Activated CD4-positive, alpha-beta T cell treated with anti-CD3 and anti-CD28 coated beads, Interleukin-2, amount 10 ng/mL, durations not matched to agents 7 days and 5 days (primary cell): ENCODE measurements around the gene THAP10. TPM values are rescaled to one million over a fixed set of nuclear protein-coding genes. Genes with fewer than 3 reads are reported as not detected.
"Not testable (repeated sequence)": the region's sequence is repeated elsewhere in the genome, so short reads cannot be mapped to it uniquely, and the experiment has no call there.

ENCODE experiments used
- CTCF ChIA-PET: fragments of 350-600 bp; sonication (Branson Sonifier 250); formaldehyde crosslinking; loops from one replicate; lab custom pipeline; 2021; ENCODE audit warnings: antibody characterized with exemption; lab: Charles Lee
- POLR2A ChIA-PET: fragments of 350-600 bp; sonication (Branson Sonifier 250); formaldehyde crosslinking; loops from one replicate; lab custom pipeline; 2021; ENCODE audit warnings: antibody characterized with exemption; lab: Charles Lee
- DNase-seq: peaks from one replicate; pipeline ENCODE4 v3.0.0-alpha.2; 2020
- H3K27ac Mint-ChIP-seq: one replicate; pipeline ENCODE4 v1.8.0; 2021; ENCODE audit warnings: mild to moderate bottlenecking, moderate library complexity, mixed read lengths
- H3K27me3 Mint-ChIP-seq: one replicate; pipeline ENCODE4 v1.8.0; 2021; ENCODE audit warnings: mixed read lengths
- H3K36me3 Mint-ChIP-seq: one replicate; pipeline ENCODE4 v1.8.0; 2021; ENCODE audit warnings: low read depth, mixed read lengths
- H3K4me1 Mint-ChIP-seq: one replicate; pipeline ENCODE4 v1.8.0; 2021; ENCODE audit warnings: mixed read lengths
- H3K4me3 Mint-ChIP-seq: one replicate; pipeline ENCODE4 v1.8.0; 2021; ENCODE audit warnings: mild to moderate bottlenecking, moderate library complexity, mixed read lengths
- H3K9me3 Mint-ChIP-seq: one replicate; pipeline ENCODE4 v1.8.0; 2021; ENCODE audit warnings: mixed read lengths
- total RNA-seq, 2 experiments: library from RNA; stranded (reverse); gene quantifications; one replicate each; pipeline ENCODE4 v1.2.3, GENCODE V29; 2021

THAP10 gene
- total RNA-seq, 2 experiments from 2014 or later: not detected

DNA sequence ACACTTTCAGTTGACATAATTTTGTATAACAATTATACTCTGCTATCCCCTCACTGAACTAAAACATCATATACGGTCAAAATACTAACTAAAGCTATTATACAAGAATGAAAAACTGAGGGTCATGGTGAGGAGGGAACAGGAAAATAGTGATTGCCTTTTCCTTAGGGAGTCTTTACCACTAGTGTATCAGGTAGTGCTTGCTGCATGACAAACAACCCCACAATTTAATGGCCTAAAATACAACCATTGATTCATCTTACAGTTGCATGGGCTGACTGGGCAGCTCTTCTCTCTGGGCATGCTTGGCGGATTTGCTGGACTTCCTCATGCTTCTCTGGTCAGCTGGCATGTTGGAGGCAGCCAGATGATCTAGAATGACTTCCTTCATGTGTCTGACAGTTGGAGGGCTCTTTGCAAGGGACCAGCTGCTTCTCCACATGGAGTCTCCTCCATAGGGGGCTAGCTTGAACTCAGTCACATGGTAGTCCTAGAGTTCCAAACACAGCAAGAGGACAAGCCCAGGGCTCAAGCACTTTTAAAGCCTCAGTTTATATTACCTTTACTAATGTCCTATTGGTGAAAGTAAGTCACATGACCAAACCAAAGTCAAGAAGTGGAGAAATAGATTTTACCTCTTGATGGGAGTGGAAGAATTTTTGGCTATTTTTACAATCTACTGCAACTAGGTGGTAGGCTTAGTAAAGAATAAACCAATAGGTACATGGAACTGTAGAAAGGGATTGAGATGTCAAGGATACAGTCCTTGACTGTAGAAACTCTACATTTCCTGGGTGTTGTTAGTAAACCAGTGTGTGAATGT lies 18.8 kb downstream of the THAP10 start:
- no peaks in the 10 kb centered on the region for H3K4me1 Mint-ChIP-seq
- H3K27ac Mint-ChIP-seq: no peak overlapping the region
- H3K4me3 Mint-ChIP-seq: no peak overlapping the region
- CTCF ChIA-PET: interaction anchor here (1.3 kb wide), 1 partner anchor 11 kb away, joined by 3 read pairs; no protein-coding TSS in a partner anchor
- DNase-seq: no peak
- no peaks in the 10 kb centered on the region for H3K9me3 Mint-ChIP-seq
- peaks cover 14% of the 10 kb centered on the region for H3K27me3 Mint-ChIP-seq
- POLR2A ChIA-PET: no interaction called here
- no peaks in the 10 kb centered on the region for H3K36me3 Mint-ChIP-seq

DNA sequence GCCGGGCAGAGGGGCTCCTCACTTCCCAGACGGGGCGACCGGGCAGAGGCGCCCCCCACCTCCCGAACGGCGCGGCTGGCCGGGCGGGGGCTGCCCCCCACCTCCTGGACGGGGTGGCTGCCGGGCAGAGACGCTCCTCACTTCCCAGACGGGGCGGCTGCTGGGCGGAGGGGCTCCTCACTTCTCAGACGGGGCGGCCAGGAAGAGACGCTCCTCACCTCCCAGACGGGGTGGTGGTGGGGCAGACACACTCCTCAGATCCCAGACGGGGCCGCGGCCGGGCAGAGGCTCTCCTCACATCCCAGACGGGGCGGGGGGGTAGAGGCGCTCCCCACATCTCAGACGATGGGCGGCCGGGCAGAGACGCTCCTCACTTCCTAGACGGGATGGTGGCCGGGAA lies 20.7 kb downstream of the THAP10 start:
- DNase-seq, H3K27ac Mint-ChIP-seq, H3K9me3 Mint-ChIP-seq, CTCF ChIA-PET, POLR2A ChIA-PET, H3K36me3 Mint-ChIP-seq, H3K4me3 Mint-ChIP-seq, H3K4me1 Mint-ChIP-seq: not testable (repeated sequence)
- peaks cover 13% of the 10 kb centered on the region for H3K27me3 Mint-ChIP-seq

DNA sequence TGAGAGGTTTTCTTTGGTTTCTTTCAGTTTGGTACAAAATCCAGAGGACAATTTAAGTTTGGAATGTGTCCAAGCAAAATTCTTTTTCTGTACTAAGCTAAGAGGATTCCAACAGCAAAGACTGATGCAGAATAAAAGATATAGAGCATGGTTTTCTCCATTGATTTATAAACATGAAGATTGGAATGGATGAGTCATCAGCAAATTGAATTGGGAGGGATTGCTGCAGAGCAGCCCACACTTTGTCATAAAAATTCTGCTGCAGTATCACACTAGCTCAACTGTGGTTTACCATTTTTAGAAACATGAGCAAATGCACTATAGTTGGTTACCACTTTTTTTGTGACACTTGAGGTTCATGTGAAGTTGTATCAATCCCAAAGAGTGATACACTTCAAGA lies 22.2 kb downstream of the THAP10 start:
- no peak for DNase-seq
- no peak overlapping the region for H3K27ac Mint-ChIP-seq
- H3K4me1 Mint-ChIP-seq: no peaks in the 10 kb centered on the region
- CTCF ChIA-PET: interaction anchor here (0.5 kb wide), 1 partner anchor 85 kb away, joined by 3 read pairs; no protein-coding TSS in a partner anchor
- peaks cover 10% of the 10 kb centered on the region for H3K27me3 Mint-ChIP-seq
- H3K4me3 Mint-ChIP-seq: no peak overlapping the region
- H3K9me3 Mint-ChIP-seq: no peaks in the 10 kb centered on the region
- H3K36me3 Mint-ChIP-seq: no peaks in the 10 kb centered on the region
- POLR2A ChIA-PET: no interaction called here

GRCh38 chr15:70869346-70869745 lies 22.9 kb downstream of the THAP10 start:
- POLR2A ChIA-PET: no interaction called here
- no peaks in the 10 kb centered on the region for H3K9me3 Mint-ChIP-seq
- no peaks in the 10 kb centered on the region for H3K36me3 Mint-ChIP-seq
- H3K27ac Mint-ChIP-seq: no peak overlapping the region
- H3K27me3 Mint-ChIP-seq: peaks cover 4% of the 10 kb centered on the region
- DNase-seq: no peak
- H3K4me1 Mint-ChIP-seq: no peaks in the 10 kb centered on the region
- CTCF ChIA-PET: no interaction called here
- no peak overlapping the region for H3K4me3 Mint-ChIP-seq

GRCh38 chr15:70867911-70868467 lies 24.2 kb downstream of the THAP10 start:
- no peaks in the 10 kb centered on the region for H3K36me3 Mint-ChIP-seq

DNA sequence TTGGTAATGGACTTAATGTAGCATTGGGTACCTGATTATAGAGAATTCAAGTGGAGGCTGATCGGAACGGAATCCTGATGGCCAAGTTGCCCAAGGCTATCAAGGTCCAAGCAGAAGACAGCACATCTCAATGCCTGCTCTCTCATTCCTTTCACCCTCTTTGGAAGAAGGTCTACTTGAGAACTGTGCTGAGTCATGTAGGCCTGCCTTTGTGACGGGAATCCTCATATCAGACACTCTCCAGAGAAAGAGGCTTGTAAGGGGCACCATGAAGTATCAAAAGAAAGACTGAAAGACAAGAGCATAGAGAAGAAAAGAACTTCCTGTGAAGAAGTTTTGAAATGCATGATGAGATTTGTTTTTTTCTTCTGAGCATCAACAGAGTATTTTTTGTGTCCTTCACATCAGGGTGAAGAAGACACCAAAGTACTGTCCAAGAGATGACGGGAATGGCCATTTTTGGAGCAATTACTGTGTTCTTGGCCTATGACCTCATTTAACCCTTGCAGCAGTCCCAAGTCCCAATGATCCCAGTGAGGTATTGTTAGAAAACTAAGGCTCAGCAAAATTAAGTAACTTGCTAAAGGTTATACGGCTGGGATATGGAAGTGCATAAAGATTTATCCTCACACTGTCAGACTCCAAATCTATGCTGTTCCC lies 25.1 kb downstream of the THAP10 start:
- Mint-ChIP-seq H3K4me3 (no peak overlapping the region), H3K4me1 (no peaks in the 10 kb centered on the region), H3K27me3 (peaks cover 4% of the 10 kb centered on the region), H3K36me3 (no peaks in the 10 kb centered on the region), H3K9me3 (no peaks in the 10 kb centered on the region), H3K27ac (no peak overlapping the region)
- ChIA-PET CTCF (no interaction called here), POLR2A (no interaction called here)
- DNase-seq: no peak

More at GRCh38 chr15:70867911-70868467, 24.2 kb downstream of the THAP10 start:
- no peaks in the 10 kb centered on the region for H3K9me3 Mint-ChIP-seq
- peaks cover 4% of the 10 kb centered on the region for H3K27me3 Mint-ChIP-seq
- H3K27ac Mint-ChIP-seq: no peak overlapping the region
- DNase-seq: no peak
- POLR2A ChIA-PET: no interaction called here
- H3K4me1 Mint-ChIP-seq: no peaks in the 10 kb centered on the region
- no peak overlapping the region for H3K4me3 Mint-ChIP-seq
- CTCF ChIA-PET: no interaction called here

DNA sequence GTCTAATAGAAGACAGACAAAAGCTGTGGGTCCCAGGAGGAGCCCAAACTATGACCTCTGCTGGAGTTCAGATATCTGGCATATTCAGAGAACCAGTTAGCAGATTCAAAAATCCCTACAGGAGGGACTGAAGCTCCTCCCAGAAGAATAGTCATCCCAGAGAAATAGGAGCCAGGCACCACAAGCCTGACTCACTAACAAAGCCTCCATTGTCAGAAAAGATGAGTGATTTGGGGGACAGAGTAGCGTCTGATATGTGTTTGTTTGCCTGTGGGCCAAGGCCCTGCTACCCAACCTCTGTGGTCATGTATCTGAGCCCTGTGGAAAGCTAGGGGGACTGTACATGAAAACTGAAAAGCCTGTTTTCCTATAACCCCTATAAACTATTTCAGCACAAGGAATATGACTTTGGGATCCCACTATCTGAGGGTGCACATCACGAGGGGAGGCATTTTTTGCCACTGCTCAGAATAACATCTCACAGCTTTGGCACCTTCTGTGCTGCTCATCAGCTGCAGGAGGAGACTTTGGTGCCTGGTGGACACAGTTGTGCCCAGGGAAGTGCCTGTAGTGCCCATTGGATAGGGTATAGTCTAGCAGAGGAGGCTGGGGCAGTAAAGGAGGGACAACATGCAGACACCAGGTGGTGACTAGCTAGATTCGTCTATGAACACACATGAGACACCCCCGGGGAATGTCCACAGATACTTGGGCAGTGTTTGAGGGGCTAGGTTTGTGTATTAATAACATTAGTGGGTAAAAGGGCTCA lies 28.6 kb downstream of the THAP10 start:
- Mint-ChIP-seq H3K4me1 (no peaks in the 10 kb centered on the region), H3K27me3 (peaks cover 7% of the 10 kb centered on the region), H3K36me3 (no peaks in the 10 kb centered on the region), H3K27ac (no peak overlapping the region), H3K9me3 (no peaks in the 10 kb centered on the region), H3K4me3 (no peak overlapping the region)
- ChIA-PET POLR2A (no interaction called here), CTCF (no interaction called here)
- DNase-seq: no peak

DNA sequence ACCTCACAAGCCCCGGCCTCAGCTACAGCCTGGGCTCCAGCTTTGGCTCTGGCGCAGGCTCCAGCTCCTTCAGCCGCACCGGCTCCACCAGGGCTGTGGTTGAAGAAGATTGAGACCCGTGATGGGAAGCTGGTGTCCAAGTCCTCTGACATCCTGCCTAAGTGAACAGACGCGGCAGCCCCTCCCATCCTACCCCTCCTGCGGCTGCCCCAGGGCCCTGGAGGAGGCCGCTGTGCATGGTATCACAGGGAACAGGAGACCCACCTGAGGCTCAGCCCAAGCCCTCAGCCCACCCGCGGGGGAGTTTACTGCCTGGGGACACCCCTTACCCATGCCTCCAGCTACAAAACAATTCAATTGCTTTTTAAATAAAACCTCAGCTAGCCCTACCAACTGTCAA lies 32.2 kb downstream of the THAP10 start:
- Mint-ChIP-seq H3K27me3 (peaks cover 21% of the 10 kb centered on the region), H3K9me3 (no peaks in the 10 kb centered on the region), H3K4me1 (no peaks in the 10 kb centered on the region), H3K36me3 (no peaks in the 10 kb centered on the region), H3K4me3 (no peak overlapping the region), H3K27ac (no peak overlapping the region)
- ChIA-PET CTCF (no interaction called here), POLR2A (no interaction called here)
- no peak for DNase-seq

- no peaks in the 10 kb centered on the region for H3K9me3 Mint-ChIP-seq
- DNase-seq: no peak
- no peak overlapping the region for H3K4me3 Mint-ChIP-seq
- peaks cover 2% of the 10 kb centered on the region for H3K4me1 Mint-ChIP-seq
- H3K27me3 Mint-ChIP-seq: peaks cover 26% of the 10 kb centered on the region
- POLR2A ChIA-PET: no interaction called here
- CTCF ChIA-PET: no interaction called here
- no peak overlapping the region for H3K27ac Mint-ChIP-seq
- H3K36me3 Mint-ChIP-seq: no peaks in the 10 kb centered on the region
These were observed 32.8 kb downstream of the THAP10 start for GRCh38 chr15:70859322-70859908.

GRCh38 chr15:70858614-70859321 lies 33.5 kb downstream of the THAP10 start:
- DNase-seq, H3K36me3 Mint-ChIP-seq, CTCF ChIA-PET, H3K4me3 Mint-ChIP-seq, POLR2A ChIA-PET, H3K4me1 Mint-ChIP-seq, H3K27ac Mint-ChIP-seq, H3K9me3 Mint-ChIP-seq: not testable (repeated sequence)
- H3K27me3 Mint-ChIP-seq: peaks cover 29% of the 10 kb centered on the region

DNA sequence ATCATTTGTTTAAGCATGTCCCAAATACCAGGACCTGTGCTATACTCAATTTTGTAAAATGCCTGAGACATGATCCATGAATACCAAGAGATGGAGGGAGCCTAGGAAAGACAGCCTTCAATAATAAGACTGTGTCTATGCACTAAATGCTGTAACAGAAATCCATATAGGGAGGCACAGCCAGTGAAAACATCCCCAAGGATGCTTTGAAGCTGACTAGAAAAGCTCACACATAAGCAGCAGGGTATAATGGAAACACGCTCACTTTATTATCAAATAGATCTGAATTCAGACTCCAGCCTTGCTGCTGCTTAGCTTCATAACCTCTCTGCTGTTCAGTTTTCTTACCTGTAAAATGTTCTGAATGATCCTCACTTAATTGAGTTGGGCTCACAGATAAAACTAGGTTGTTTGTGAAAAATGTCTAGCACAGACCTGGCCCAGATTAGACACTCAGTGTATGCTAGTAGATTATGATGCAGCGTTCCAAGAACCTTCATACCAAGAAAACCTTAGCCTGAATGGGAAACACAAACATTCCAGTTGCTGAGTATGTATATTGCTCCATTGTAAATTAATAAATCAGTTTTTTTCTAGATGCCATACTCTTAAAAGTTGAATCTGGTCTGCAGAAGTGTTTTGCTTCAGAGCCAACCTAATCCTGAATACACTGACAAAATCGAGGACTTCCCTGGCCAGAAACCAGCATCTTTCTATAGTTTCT lies 34.5 kb downstream of the THAP10 start:
- POLR2A ChIA-PET: no interaction called here
- CTCF ChIA-PET: no interaction called here
- peaks cover 36% of the 10 kb centered on the region for H3K27me3 Mint-ChIP-seq
- H3K4me3 Mint-ChIP-seq: no peak overlapping the region
- H3K4me1 Mint-ChIP-seq: peaks cover 4% of the 10 kb centered on the region
- H3K27ac Mint-ChIP-seq: no peak overlapping the region
- no peaks in the 10 kb centered on the region for H3K36me3 Mint-ChIP-seq
- no peak for DNase-seq
- no peaks in the 10 kb centered on the region for H3K9me3 Mint-ChIP-seq
